Thoracic aorta (tissue), 2 donors: ENCODE results near the gene EFHD1. TPM values are rescaled to one million over a fixed set of nuclear protein-coding genes. Genes with fewer than 3 reads are reported as not detected.

Experiments used
- ATAC-seq: fragments of 150-250 bp; one replicate; pipeline ENCODE4 v1.8.0; 2017; ENCODE audit warnings: low read depth; ENCODE audit not compliant: insufficient number of reproducible peaks, low FRiP score
- DNase-seq: peaks from one replicate; pipeline ENCODE4 v3.0.0-alpha.2; 2020; ENCODE audit warnings: low spot score
- H3K27ac ChIP-seq, 2 donors: fragments of 200-600 bp; sonication (generic); 1 replicate in 1 of 2; 2 replicates in 1 of 2; pipeline ENCODE4 v1.5.1; 2016; ENCODE audit warnings: mild to moderate bottlenecking in 2 of 2, moderate library complexity in 2 of 2
- H3K27me3 ChIP-seq: fragments of 200-600 bp; sonication (generic); replicated peaks from 2 replicates; pipeline ENCODE4 v1.6.0; 2016; ENCODE audit warnings: mild to moderate bottlenecking; ENCODE audit not compliant: insufficient read depth
- H3K36me3 ChIP-seq: fragments of 200-600 bp; sonication (generic); one replicate; pipeline ENCODE4 v1.5.1; 2016
- H3K4me1 ChIP-seq, 2 donors: fragments of 200-600 bp; sonication (generic); 1 replicate in 1 of 2; 2 replicates in 1 of 2; pipeline versions ENCODE4 v1.5.1 to v1.6.0; 2016; ENCODE audit warnings: low read depth in 2 of 2, mild to moderate bottlenecking in 1 of 2; ENCODE audit not compliant: control insufficient read depth in 1 of 2
- H3K4me3 ChIP-seq: fragments of 200-600 bp; sonication (generic); 2 replicates; pipeline ENCODE4 v1.5.1; 2016; ENCODE audit warnings: mild to moderate bottlenecking
- H3K9me3 ChIP-seq: fragments of 200-600 bp; sonication (generic); 2 replicates; pipeline ENCODE4 v1.5.1; 2016
- CTCF ChIP-seq: fragments of 200-600 bp; sonication (generic); IDR thresholded peaks from one replicate; pipeline ENCODE4 v1.5.1; 2019; ENCODE audit warnings: antibody characterized with exemption
- total RNA-seq, 2 donors: library from RNA; depleted of rRNA; stranded (reverse); fragments of >200 nt; gene quantifications; one replicate each; pipeline versions ENCODE4 v1.1.0 to v1.2.3, GENCODE V29; 2016

Gene EFHD1
- total RNA-seq, 2 donors from 2014 or later = 111 to 211 TPM

- H3K27ac ChIP-seq = no peak overlapping the region
- TF ChIP-seq CTCF = no peak
- no peak for ATAC-seq
Observed at GRCh38 chr2:232721261-232721660, 87.9 kb downstream of the EFHD1 start.

GRCh38 chr2:232721882-232722281, 88.5 kb downstream of the EFHD1 start:
- DNase-seq (no peak), ATAC-seq (no peak)
- H3K4me1 ChIP-seq = peaks cover 0 to 11% of the 10 kb centered on the region in 2 donors
- no peak overlapping the region for H3K27ac ChIP-seq
- no peak overlapping the region for H3K4me3 ChIP-seq
- no peaks in the 10 kb centered on the region for H3K27me3 ChIP-seq
- no peak for TF ChIP-seq CTCF
- H3K9me3 ChIP-seq = no peaks in the 10 kb centered on the region
- H3K36me3 ChIP-seq = peaks cover 5% of the 10 kb centered on the region

More at GRCh38 chr2:232721261-232721660, 87.9 kb downstream of the EFHD1 start:
- Histone ChIP-seq H3K4me3 (no peak overlapping the region), H3K36me3 (peaks cover 5% of the 10 kb centered on the region), H3K27me3 (no peaks in the 10 kb centered on the region), H3K9me3 (no peaks in the 10 kb centered on the region), H3K4me1 (peaks cover 0 to 11% of the 10 kb centered on the region in 2 donors)
- DNase-seq = no peak

- peaks cover 0 to 11% of the 10 kb centered on the region in 2 donors for H3K4me1 ChIP-seq
- no peak overlapping the region for H3K27ac ChIP-seq
- H3K36me3 ChIP-seq = peaks cover 5% of the 10 kb centered on the region
- no peaks in the 10 kb centered on the region for H3K9me3 ChIP-seq
- H3K27me3 ChIP-seq = no peaks in the 10 kb centered on the region
- ATAC-seq (no peak), DNase-seq (no peak)
- no peak for TF ChIP-seq CTCF
- no peak overlapping the region for H3K4me3 ChIP-seq
Observed at GRCh38 chr2:232723027-232723426, 89.6 kb downstream of the EFHD1 start.

- Histone ChIP-seq H3K9me3 (no peaks in the 10 kb centered on the region), H3K4me3 (no peak overlapping the region), H3K4me1 (peaks cover 5 to 13% of the 10 kb centered on the region in 2 donors), H3K36me3 (peaks cover 5% of the 10 kb centered on the region), H3K27ac (no peak overlapping the region), H3K27me3 (no peaks in the 10 kb centered on the region)
- no peak for TF ChIP-seq CTCF
- ATAC-seq = no peak
- no peak for DNase-seq
Observed at GRCh38 chr2:232728785-232729184, 95.4 kb downstream of the EFHD1 start.

GRCh38 chr2:232731470-232731869, 98.1 kb downstream of the EFHD1 start:
- H3K27ac ChIP-seq = no peak overlapping the region
- H3K36me3 ChIP-seq = peaks cover 3% of the 10 kb centered on the region
- ATAC-seq = no peak
- no peaks in the 10 kb centered on the region for H3K27me3 ChIP-seq
- peaks cover 5 to 13% of the 10 kb centered on the region in 2 donors for H3K4me1 ChIP-seq
- no peak for DNase-seq
- no peak overlapping the region for H3K4me3 ChIP-seq
- H3K9me3 ChIP-seq = no peaks in the 10 kb centered on the region
- no peak for TF ChIP-seq CTCF

Other genes with a start within 250 kb of the EFHD1 start
- gene ALPG, start 226.8 kb upstream of the EFHD1 start, total RNA-seq = not detected
- gene ALPI, start 177.5 kb upstream of the EFHD1 start, total RNA-seq = not detected
- gene ECEL1, start 145.8 kb upstream of the EFHD1 start, total RNA-seq = 1 to 10 TPM; 1.6 to 2.8 TPM
- gene PRSS56, start 113.2 kb upstream of the EFHD1 start, total RNA-seq = not detected
- not detected for gene CHRND, start 107.4 kb upstream of the EFHD1 start, total RNA-seq
- gene CHRNG, start 93.9 kb upstream of the EFHD1 start, total RNA-seq = not detected
- gene TIGD1, start 83.0 kb upstream of the EFHD1 start, total RNA-seq = 1 to 10 TPM; 1.8 to 3.1 TPM
- 10 to 100 TPM; 42.2 to 51.1 TPM for gene EIF4E2, start 82.9 kb upstream of the EFHD1 start, total RNA-seq
- gene GIGYF2, start 63.7 kb downstream of the EFHD1 start, total RNA-seq = 100 to 1,000 TPM in 1 of 2 donors, 10 to 100 TPM in 1; 54.7 to 121 TPM
- not detected for gene KCNJ13, start 143.0 kb downstream of the EFHD1 start, total RNA-seq
- gene SNORC, start 236.7 kb downstream of the EFHD1 start, total RNA-seq = under 1 TPM; 0.41 to 0.63 TPM